Stimulated activated CD8-positive, alpha-beta memory T cell treated with anti-CD3 and anti-CD28 coated beads, Interleukin-12 subunit alpha, Interleukin-12 subunit beta, amount 100 ng/mL, for 24 hours (primary cell): ENCODE data around the gene RBPMS2.

Experiments used
- DNase-seq: peaks from one replicate; pipeline ENCODE4 v3.0.0-alpha.2; 2020; ENCODE audit errors: extremely low read depth

The RBPMS2 gene

GRCh38 chr15:64783796-64784195 is 8.4 kb upstream of the RBPMS2 start:
- no peak for DNase-seq

- no peak for DNase-seq
Measured at GRCh38 chr15:64782751-64783150, 7.4 kb upstream of the RBPMS2 start.

- DNase-seq = no peak
Measured at GRCh38 chr15:64781299-64781698, 5.9 kb upstream of the RBPMS2 start.

GRCh38 chr15:64780600-64781156 is 5.3 kb upstream of the RBPMS2 start:
- DNase-seq = no peak

GRCh38 chr15:64779630-64780029 is 4.2 kb upstream of the RBPMS2 start:
- DNase-seq = no peak

GRCh38 chr15:64779024-64779423 is 3.6 kb upstream of the RBPMS2 start:
- DNase-seq = no peak

GRCh38 chr15:64776402-64776786 is 1.0 kb upstream of the RBPMS2 start:
- DNase-seq = no peak

- DNase-seq = no peak
Measured at GRCh38 chr15:64774629-64775493, 528 bp downstream of the RBPMS2 start.

GRCh38 chr15:64774037-64774628 is 1.3 kb downstream of the RBPMS2 start:
- DNase-seq = no peak

GRCh38 chr15:64773606-64774005 is 1.8 kb downstream of the RBPMS2 start:
- DNase-seq = no peak

GRCh38 chr15:64772964-64773363 is 2.4 kb downstream of the RBPMS2 start:
- DNase-seq = no peak

- DNase-seq = no peak
Measured at GRCh38 chr15:64772488-64772887, 2.9 kb downstream of the RBPMS2 start.

GRCh38 chr15:64770626-64771025 is 4.8 kb downstream of the RBPMS2 start:
- DNase-seq = no peak

GRCh38 chr15:64767203-64767602 is 8.2 kb downstream of the RBPMS2 start:
- no peak for DNase-seq

GRCh38 chr15:64766058-64766457 is 9.3 kb downstream of the RBPMS2 start:
- no peak for DNase-seq

- no peak for DNase-seq
Measured at GRCh38 chr15:64763874-64764273, 11.5 kb downstream of the RBPMS2 start.

GRCh38 chr15:64763462-64763861 is 11.9 kb downstream of the RBPMS2 start:
- DNase-seq = no peak

GRCh38 chr15:64763021-64763420 is 12.4 kb downstream of the RBPMS2 start:
- DNase-seq = no peak

- DNase-seq = no peak
Measured at GRCh38 chr15:64762546-64762945, 12.8 kb downstream of the RBPMS2 start.

GRCh38 chr15:64761156-64761555 is 14.2 kb downstream of the RBPMS2 start:
- DNase-seq = no peak

GRCh38 chr15:64760056-64760455 is 15.3 kb downstream of the RBPMS2 start:
- no peak for DNase-seq

GRCh38 chr15:64755427-64755940 is 19.9 kb downstream of the RBPMS2 start:
- DNase-seq = no peak
